GM18507 (cell line): ENCODE measurements around the gene NXPH1.
"Not testable (repeated sequence)": the region's sequence is repeated elsewhere in the genome, so short reads cannot be mapped to it uniquely, and the experiment has no call there.

Source experiments
- DNase-seq: peaks from one replicate; pipeline ENCODE4 v3.0.0; 2011; ENCODE audit warnings: low read depth; ENCODE audit not compliant: insufficient read length; ENCODE audit errors: extremely low spot score
- FAIRE-seq: peaks from 2 replicates; lab custom pipeline; 2011; peaks lifted over from hg19 to GRCh38; lab: Jason Lieb, UNC

The NXPH1 gene

DNA sequence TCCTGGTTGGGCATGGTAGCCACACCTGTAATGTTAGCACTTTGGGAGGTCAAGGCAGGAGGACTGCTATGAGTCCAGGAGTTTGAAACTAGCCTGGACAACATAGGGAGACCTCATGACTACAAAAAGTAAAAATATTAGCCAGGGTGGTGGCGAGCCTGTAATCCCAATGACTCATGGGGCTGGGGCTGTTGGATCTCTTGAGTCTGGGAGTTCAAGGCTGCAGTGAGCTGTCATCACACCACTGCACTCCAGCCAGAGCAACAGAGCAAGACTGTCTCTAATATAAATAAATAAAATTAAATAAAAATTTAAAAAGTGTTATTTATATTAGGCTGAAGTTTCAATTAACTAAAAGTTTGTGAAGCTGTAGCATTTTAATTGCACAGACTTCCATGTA lies 207.3 kb downstream of the NXPH1 start:
- no peak for FAIRE-seq
- no peak for DNase-seq

GRCh38 chr7:8668627-8669500 lies 235.5 kb downstream of the NXPH1 start:
- FAIRE-seq (no peak), DNase-seq (no peak)

DNA sequence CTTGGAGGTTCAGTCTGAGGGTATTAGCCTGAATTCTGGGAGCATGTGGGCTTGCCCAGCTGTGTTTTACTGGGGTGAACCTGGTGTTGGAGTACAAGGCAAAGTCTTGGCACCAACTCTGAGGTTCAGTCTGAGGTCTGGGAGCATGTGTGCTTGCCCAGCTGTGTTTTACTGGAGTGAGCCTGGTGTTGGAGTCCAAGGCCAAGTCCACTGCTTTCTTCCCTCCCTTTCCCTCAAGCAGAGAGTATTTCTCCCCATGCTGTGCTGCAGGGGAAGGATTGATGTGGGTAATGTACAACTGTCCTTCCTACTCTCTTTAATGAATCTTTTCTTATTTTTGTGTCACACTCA lies 236.1 kb downstream of the NXPH1 start:
- FAIRE-seq (no peak), DNase-seq (no peak)

DNA sequence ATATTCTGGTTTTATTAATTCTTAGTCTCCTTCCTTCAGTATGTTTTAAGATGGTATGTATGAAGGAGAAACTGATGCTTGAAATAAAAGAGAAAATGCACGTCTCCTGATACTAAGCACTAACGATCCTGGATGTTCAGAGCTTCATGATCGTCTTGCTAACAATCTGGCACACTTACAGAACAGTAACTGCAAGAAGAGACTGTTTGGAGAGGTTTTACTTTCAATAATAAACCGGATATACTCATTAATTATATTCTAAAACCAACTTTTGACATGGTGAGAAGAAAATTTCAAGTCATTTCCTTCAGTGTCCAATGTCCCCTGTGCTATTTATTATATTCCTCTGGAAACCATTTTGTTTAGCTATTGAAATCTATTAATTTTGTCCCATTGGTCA lies 251.0 kb downstream of the NXPH1 start:
- DNase-seq (no peak), FAIRE-seq (no peak)

DNA sequence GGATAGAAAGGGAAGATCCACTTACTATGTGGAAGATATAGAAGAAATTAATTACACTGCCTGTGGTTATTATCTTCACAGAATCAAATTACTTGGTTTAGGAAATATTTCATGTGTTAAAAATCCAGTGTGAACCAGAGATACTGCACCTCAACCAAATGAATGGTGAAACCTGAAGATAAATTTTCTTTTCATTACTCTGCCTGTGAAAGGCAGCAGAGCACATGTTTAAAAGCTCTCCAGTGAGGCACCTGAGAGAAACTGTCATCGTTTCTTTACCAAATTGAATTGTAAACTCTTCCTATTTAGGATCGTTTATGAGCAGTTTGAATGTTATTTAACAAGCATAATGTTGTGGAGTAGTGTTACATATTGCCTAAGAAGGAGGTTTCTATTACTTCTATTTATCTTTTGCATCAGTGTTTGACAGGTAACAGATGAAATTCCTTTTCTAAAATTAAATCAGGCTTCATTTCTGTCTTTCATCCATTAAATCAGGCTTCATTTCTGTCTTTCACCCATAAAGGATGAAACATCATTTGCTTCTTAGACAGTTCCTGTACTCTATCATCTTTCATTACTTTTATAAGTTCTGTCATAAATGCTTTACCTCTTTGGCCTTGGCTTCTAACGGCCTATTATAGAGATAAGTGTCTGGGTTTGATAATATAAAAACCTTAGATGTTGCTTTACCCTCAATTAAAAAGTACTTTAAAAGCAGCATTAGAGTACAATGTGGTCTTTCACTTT lies 266.6 kb downstream of the NXPH1 start:
- DNase-seq (no peak), FAIRE-seq (no peak)

GRCh38 chr7:8702807-8703206 lies 269.4 kb downstream of the NXPH1 start:
- DNase-seq = no peak
- FAIRE-seq = no peak

DNA sequence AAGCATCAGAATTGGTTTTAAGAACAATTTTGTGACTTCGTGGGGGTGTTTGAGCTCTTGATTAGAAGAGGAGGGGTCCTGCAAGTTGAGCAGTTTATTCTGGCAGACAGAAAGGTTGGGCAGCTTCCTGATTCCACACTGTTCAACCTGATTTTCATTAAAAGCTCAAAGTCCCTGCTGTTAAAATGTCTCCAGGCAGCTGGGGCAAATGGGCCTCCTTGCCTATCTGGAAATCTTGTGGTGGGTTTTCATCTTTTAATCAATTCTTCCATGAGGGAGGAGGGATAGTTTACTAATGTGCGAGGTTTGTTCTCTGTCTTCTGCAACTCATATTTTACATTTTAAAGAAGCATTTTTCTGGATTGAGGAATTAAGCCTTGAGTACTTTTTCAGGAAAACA lies 276.7 kb downstream of the NXPH1 start:
- no peak for FAIRE-seq
- no peak for DNase-seq

GRCh38 chr7:8714791-8715190 lies 281.4 kb downstream of the NXPH1 start:
- DNase-seq (no peak), FAIRE-seq (no peak)

DNA sequence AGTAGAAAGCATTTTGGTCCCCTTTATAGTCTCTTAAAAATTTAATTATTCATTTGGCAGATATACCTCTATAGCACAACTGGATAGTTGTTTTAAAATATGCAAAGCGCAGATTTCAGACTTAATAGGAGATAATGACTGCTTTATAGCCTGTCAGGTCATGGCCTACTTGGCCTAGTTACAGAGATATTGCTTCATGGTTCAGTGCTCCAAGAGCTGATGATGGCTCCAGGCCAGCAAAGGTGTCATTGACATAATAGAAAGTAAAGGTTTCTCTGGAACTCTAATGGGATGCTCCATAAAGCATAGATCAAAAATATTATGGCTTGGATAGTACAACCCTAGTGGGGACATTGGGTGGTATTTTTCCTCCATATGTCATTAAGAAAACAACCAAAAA lies 285.7 kb downstream of the NXPH1 start:
- FAIRE-seq (no peak), DNase-seq (no peak)

GRCh38 chr7:8724080-8724718 lies 290.8 kb downstream of the NXPH1 start:
- FAIRE-seq (peak; percentile 77), DNase-seq (peak; percentile 9)

DNA sequence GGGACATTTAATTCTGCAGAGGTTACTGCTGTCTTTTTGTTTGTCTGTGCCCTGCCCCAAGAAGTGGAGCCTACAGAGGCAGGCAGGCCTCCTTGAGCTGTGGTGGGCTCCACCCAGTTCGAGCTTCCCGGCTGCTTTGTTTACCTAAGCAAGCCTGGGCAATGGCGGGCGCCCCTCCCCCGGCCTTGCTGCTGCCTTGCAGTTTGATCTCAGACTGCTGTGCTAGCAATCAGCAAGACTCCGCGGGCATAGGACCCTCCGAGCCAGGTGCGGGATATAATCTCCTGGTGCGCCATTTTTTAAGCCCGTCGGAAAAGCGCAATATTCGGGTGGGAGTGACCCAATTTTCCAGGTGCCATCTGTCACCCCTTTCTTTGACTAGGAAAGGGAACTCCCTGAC lies 298.3 kb downstream of the NXPH1 start:
- not testable (repeated sequence) for FAIRE-seq, DNase-seq

DNA sequence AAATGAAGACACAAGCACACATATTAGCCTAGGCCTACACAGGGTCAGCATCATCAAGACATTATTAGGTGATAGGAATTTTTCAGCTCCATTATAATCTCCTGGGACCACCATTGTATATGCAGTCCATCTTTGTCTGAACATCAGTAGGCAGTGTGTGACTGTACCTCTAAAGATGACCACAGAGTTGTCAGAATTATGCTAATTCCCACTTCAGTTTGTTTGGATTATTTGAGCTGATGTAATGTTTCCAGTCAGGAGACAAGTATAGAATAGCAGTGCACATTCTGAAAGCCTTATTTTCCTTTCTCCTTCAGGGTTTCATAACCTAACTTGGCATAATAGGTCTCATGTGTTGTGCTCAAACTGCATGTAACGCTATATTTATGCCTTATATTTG lies 306.4 kb downstream of the NXPH1 start:
- DNase-seq (no peak), FAIRE-seq (no peak)

DNA sequence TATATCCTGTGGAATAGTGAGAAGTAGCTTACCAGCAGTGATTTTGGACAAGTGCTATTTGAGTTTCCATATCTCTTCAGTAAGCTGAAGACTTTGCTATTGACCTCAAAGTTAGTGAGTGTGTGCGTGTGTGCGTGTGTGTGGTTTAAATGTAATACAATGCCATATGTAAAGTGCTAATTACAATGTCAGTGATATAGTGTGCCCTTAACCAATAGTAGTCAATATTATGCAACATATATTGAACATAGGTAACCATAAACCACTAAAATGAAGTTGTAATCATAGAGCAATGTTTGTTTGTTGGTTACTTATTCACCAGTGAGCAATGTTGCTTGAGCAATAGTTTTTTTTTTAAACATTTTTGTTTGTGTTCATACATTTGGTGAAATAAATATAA lies 309.4 kb downstream of the NXPH1 start:
- FAIRE-seq (no peak), DNase-seq (no peak)

DNA sequence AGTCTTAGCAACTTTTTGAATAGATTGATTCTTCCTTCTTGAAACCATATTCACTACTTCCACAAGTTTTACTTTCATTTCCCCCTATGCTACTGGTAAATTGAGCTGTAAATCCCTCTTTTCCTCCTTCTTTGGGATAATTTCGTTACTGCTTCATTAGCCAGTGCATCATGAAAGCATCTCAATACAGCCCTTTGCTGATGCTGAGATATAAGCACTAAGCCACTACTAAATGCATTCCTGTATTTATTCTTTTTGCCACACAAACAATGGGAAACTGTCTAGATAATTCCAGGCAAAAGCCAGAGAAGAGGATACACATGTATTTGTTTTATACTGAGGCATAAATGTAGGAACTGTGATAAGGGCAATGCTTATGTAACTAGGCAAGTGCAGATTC lies 313.9 kb downstream of the NXPH1 start:
- no peak for FAIRE-seq
- DNase-seq = no peak

GRCh38 chr7:8751557-8752231 lies 318.3 kb downstream of the NXPH1 start:
- FAIRE-seq (no peak), DNase-seq (no peak)

DNA sequence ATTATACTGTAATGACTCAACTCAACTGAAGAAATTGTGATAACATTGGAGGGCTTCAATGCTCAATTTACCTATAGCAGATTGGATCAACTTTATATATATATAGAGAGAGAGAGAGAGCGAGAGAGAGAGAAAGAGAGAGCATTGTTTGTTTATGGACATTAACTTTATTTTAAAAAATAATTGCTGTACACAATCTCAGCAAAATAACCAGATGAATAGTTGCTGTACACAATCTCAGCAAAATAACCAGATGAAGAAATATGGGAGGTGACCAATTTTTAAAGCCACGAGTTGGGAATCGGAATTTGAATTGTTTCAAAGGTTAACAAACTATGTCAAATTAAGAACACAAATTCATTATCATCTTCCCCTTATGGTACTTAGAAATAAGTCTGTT lies 319.9 kb downstream of the NXPH1 start:
- no peak for FAIRE-seq

DNA sequence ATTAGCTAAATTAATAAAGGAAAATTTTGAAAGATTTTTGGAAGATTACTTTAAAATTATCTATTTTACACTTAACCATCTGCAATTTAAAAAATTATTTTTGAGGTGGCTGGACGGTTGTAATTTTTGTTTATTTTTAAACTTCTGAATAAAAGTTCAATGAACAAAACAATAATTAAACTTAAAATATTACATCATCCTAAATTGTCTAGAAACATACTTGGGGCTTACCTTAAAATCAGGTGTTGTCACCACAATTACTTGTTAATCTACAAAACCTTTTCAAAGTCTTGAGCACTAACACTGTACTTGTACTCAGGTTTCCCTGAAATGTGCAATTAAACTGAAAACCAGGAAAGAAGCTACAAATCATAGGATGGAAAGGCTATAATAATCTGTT lies 328.3 kb downstream of the NXPH1 start:
- DNase-seq (no peak), FAIRE-seq (no peak)

More for the DNA sequence above, 319.9 kb downstream of the NXPH1 start:
- no peak for DNase-seq

GRCh38 chr7:8762803-8763202 lies 329.4 kb downstream of the NXPH1 start:
- no peak for DNase-seq
- no peak for FAIRE-seq

DNA sequence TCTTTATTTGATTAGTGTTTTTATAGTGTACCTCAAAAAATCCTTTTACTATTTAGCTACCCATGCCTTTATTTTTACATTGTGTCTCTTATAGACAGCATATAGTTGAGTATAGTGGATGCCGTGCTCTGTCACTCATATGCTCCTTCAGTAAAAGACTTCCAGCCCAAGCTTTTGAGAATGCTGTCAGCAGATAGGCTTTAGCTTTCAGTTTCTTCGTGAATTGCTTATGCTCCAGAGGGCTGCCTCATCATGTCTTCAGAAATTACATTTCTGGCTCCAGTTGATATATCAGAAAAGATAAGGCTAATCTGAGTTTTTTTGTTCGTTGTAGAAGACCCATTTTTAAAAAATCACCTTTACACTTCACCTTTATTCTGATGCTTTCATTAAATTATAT lies 332.0 kb downstream of the NXPH1 start:
- no peak for DNase-seq
- FAIRE-seq = no peak

- FAIRE-seq (no peak), DNase-seq (no peak)
Observed at GRCh38 chr7:8773518-8773917, 340.1 kb downstream of the NXPH1 start.
